IPS-18a (cell line): ENCODE results near the gene SH3RF3.

ENCODE experiments used
- H3K27ac ChIP-seq: one replicate; pipeline ENCODE4 v1.5.1; 2013; ENCODE audit warnings: low read length
- H3K27me3 ChIP-seq: one replicate; pipeline ENCODE4 v1.6.1; 2013; ENCODE audit warnings: mild to moderate bottlenecking, low read length; ENCODE audit not compliant: control insufficient read depth, insufficient read depth
- H3K36me3 ChIP-seq: one replicate; pipeline ENCODE4 v1.6.1; 2013; ENCODE audit warnings: low read depth, low read length; ENCODE audit not compliant: control insufficient read depth
- H3K4me1 ChIP-seq: one replicate; pipeline ENCODE4 v1.6.1; 2013; ENCODE audit warnings: low read depth, low read length; ENCODE audit not compliant: control insufficient read depth
- H3K4me3 ChIP-seq: one replicate; pipeline ENCODE4 v1.5.1; 2013; ENCODE audit warnings: low read length
- H3K9ac ChIP-seq: one replicate; pipeline ENCODE4 v1.6.1; 2013; ENCODE audit warnings: mild to moderate bottlenecking, low read length, moderate library complexity
- H3K9me3 ChIP-seq: one replicate; pipeline ENCODE4 v1.6.1; 2013; ENCODE audit warnings: low read depth, low read length; ENCODE audit not compliant: control insufficient read depth

SH3RF3 gene

GRCh38 chr2:109305490-109306167 is 176.6 kb downstream of the SH3RF3 start:
- Histone ChIP-seq H3K4me3 (no peak overlapping the region), H3K4me1 (no peaks in the 10 kb centered on the region), H3K36me3 (no peaks in the 10 kb centered on the region), H3K9me3 (no peaks in the 10 kb centered on the region), H3K27ac (no peak overlapping the region), H3K9ac (no peak overlapping the region), H3K27me3 (no peaks in the 10 kb centered on the region)

- Histone ChIP-seq H3K9ac (no peak overlapping the region), H3K9me3 (no peaks in the 10 kb centered on the region), H3K27ac (no peak overlapping the region), H3K4me1 (no peaks in the 10 kb centered on the region), H3K36me3 (no peaks in the 10 kb centered on the region), H3K4me3 (no peak overlapping the region), H3K27me3 (no peaks in the 10 kb centered on the region)
Measured at GRCh38 chr2:109306190-109306589, 177.2 kb downstream of the SH3RF3 start.

- H3K27ac ChIP-seq, result no peak overlapping the region
Measured at GRCh38 chr2:109311771-109312170, 182.8 kb downstream of the SH3RF3 start.

GRCh38 chr2:109312902-109313301 is 183.9 kb downstream of the SH3RF3 start:
- Histone ChIP-seq H3K36me3 (no peaks in the 10 kb centered on the region), H3K27ac (no peak overlapping the region), H3K27me3 (no peaks in the 10 kb centered on the region), H3K4me3 (no peak overlapping the region), H3K9ac (no peak overlapping the region), H3K4me1 (no peaks in the 10 kb centered on the region), H3K9me3 (no peaks in the 10 kb centered on the region)

More at GRCh38 chr2:109311771-109312170, 182.8 kb downstream of the SH3RF3 start:
- H3K9me3 ChIP-seq, result no peaks in the 10 kb centered on the region
- H3K27me3 ChIP-seq, result no peaks in the 10 kb centered on the region
- H3K36me3 ChIP-seq, result no peaks in the 10 kb centered on the region
- H3K9ac ChIP-seq, result no peak overlapping the region
- H3K4me1 ChIP-seq, result no peaks in the 10 kb centered on the region
- no peak overlapping the region for H3K4me3 ChIP-seq

GRCh38 chr2:109313343-109313742 is 184.3 kb downstream of the SH3RF3 start:
- Histone ChIP-seq H3K27me3 (no peaks in the 10 kb centered on the region), H3K36me3 (no peaks in the 10 kb centered on the region), H3K9me3 (no peaks in the 10 kb centered on the region)

GRCh38 chr2:109316091-109316490 is 187.1 kb downstream of the SH3RF3 start:
- Histone ChIP-seq H3K27ac (no peak overlapping the region), H3K4me3 (no peak overlapping the region), H3K9ac (no peak overlapping the region), H3K9me3 (no peaks in the 10 kb centered on the region), H3K4me1 (no peaks in the 10 kb centered on the region), H3K27me3 (no peaks in the 10 kb centered on the region), H3K36me3 (no peaks in the 10 kb centered on the region)

More at GRCh38 chr2:109313343-109313742, 184.3 kb downstream of the SH3RF3 start:
- Histone ChIP-seq H3K9ac (no peak overlapping the region), H3K27ac (no peak overlapping the region), H3K4me3 (no peak overlapping the region), H3K4me1 (no peaks in the 10 kb centered on the region)

- Histone ChIP-seq H3K27me3 (no peaks in the 10 kb centered on the region), H3K9me3 (no peaks in the 10 kb centered on the region), H3K27ac (no peak overlapping the region), H3K9ac (no peak overlapping the region), H3K36me3 (no peaks in the 10 kb centered on the region), H3K4me1 (no peaks in the 10 kb centered on the region), H3K4me3 (no peak overlapping the region)
Measured at GRCh38 chr2:109317471-109318095, 188.6 kb downstream of the SH3RF3 start.

GRCh38 chr2:109318150-109318948 is 189.3 kb downstream of the SH3RF3 start:
- no peak overlapping the region for H3K4me3 ChIP-seq
- H3K27ac ChIP-seq, result no peak overlapping the region
- no peaks in the 10 kb centered on the region for H3K27me3 ChIP-seq
- H3K4me1 ChIP-seq, result no peaks in the 10 kb centered on the region
- no peaks in the 10 kb centered on the region for H3K9me3 ChIP-seq
- H3K9ac ChIP-seq, result no peak overlapping the region
- H3K36me3 ChIP-seq, result no peaks in the 10 kb centered on the region

GRCh38 chr2:109318949-109319342 is 189.9 kb downstream of the SH3RF3 start:
- no peaks in the 10 kb centered on the region for H3K9me3 ChIP-seq
- no peak overlapping the region for H3K27ac ChIP-seq
- H3K4me3 ChIP-seq, result no peak overlapping the region
- no peak overlapping the region for H3K9ac ChIP-seq
- H3K4me1 ChIP-seq, result no peaks in the 10 kb centered on the region
- H3K36me3 ChIP-seq, result no peaks in the 10 kb centered on the region
- no peaks in the 10 kb centered on the region for H3K27me3 ChIP-seq

GRCh38 chr2:109320195-109320922 is 191.4 kb downstream of the SH3RF3 start:
- Histone ChIP-seq H3K9ac (no peak overlapping the region), H3K36me3 (no peaks in the 10 kb centered on the region), H3K4me3 (no peak overlapping the region), H3K4me1 (no peaks in the 10 kb centered on the region), H3K27ac (no peak overlapping the region), H3K27me3 (no peaks in the 10 kb centered on the region), H3K9me3 (no peaks in the 10 kb centered on the region)

GRCh38 chr2:109321570-109321969 is 192.6 kb downstream of the SH3RF3 start:
- Histone ChIP-seq H3K4me1 (no peaks in the 10 kb centered on the region), H3K9me3 (no peaks in the 10 kb centered on the region), H3K9ac (no peak overlapping the region), H3K4me3 (no peak overlapping the region), H3K36me3 (no peaks in the 10 kb centered on the region), H3K27me3 (no peaks in the 10 kb centered on the region), H3K27ac (no peak overlapping the region)
